GM19025 (cell line): ENCODE data around the gene MYCBPAP.

Experiments
- ATAC-seq: cut with Tn5 transposase; IDR thresholded peaks from one replicate; pipeline ENCODE4 v1.9.1; 2021; ENCODE audit warnings: mild to moderate bottlenecking, low read depth, moderate library complexity; ENCODE audit not compliant: unreplicated experiment

MYCBPAP gene

GRCh38 chr17:50507871-50508572 lies at the start of gene MYCBPAP:
Gene MYCBPAP (plus strand): TSS chr17:50508439. CDS start chr17:50508675, 236 bp downstream.
- ATAC-seq, result peak; percentile 36

DNA sequence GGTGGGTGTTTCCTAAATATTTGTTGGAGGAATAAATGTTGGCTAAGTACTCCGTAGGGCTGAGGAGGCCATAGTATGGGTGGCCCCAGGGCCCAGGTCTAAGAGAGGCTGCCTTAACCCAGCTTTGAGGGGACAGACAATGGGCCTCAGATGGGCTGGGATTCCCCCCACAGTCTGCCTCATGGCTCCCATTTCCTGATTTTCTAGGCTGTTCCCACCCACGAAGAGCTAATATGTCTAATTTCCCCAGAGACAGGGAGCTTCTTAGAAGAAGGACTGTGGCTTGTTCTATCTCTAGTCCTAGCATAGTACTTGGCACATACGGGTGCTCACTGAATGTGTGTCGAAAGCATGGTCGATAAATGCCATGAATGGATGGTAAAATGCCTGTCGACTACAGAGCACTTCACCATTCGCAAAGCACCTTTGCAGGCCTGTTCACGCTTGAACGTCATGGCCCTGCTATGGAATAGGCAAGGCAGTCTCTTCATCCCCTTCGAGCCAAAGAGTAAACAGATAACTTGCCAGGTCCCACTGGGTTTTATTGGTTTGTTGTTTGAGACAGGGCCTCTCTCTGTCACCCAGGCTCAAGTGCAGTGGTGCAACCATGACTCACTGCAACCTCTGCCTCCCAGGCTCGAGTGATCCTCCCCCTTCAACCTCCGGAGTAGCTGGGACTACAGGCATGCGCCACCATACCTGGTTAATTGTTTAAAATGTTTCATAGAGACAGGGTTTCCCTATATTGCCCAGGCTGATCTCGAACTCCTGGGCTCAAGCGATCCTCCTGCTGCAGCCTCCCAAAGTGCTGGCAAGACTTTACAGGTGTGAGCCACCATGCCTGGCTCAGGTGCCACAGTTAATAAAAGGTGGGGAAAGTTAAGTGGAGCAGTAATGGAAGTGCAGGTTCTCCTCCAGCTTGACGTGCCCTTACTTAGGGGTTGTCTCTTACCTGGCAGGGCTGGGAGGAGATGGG lies 49.2 kb upstream of the MYCBPAP start:
- ATAC-seq, result no peak

- no peak for ATAC-seq
Observed at GRCh38 chr17:50459756-50460155, 48.5 kb upstream of the MYCBPAP start.

GRCh38 chr17:50460831-50461526 lies 47.3 kb upstream of the MYCBPAP start:
- ATAC-seq, result no peak

DNA sequence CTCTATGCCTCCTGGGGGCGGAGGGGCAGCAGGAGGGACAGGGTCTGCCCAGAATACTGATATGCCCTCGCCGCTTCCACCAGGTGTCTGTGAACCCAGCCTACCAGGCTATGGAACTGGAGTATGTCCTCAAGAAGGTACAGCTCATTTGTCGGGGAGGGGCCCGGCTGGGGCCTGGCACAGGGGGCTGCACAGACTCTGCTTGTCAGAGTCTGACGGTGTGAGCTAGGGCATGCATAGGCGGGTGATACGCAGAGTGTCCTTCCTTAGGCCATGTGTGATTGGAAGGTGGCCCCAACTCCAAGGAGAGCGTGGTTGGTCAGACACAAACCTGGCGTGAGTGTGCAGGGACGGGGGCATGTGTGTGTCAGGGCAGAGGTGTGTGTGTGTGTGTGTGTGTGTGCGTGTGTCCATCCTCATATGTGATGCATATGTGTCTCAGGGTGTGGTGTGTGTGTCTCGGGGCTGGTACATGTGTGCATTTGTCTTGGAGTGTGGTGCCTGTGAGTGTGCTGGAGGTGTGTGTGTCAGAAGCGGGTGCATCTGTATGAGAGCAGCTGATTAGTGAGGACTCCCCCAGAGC lies 46.6 kb upstream of the MYCBPAP start:
- no peak for ATAC-seq

GRCh38 chr17:50462446-50462845 lies 45.8 kb upstream of the MYCBPAP start:
- ATAC-seq, result no peak

DNA sequence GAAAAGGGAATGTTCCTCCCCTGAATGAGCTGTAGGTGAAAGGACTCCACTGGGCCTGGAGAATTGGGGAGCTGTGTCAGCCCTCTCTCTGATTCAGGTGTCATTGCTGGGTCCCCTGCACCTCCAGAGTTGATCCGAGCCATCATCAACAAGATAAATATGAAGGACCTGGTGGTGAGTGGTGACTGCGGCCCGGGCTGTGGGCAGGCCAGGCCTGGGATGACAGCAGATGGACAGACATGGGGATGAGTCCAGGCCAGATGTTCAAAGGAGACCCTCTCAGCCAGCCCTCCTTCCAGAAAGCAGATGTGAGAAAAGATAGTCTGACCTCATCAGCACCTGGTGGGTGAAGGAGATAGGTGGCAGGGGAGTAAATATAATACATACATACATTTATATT lies 44.1 kb upstream of the MYCBPAP start:
- ATAC-seq, result no peak

DNA sequence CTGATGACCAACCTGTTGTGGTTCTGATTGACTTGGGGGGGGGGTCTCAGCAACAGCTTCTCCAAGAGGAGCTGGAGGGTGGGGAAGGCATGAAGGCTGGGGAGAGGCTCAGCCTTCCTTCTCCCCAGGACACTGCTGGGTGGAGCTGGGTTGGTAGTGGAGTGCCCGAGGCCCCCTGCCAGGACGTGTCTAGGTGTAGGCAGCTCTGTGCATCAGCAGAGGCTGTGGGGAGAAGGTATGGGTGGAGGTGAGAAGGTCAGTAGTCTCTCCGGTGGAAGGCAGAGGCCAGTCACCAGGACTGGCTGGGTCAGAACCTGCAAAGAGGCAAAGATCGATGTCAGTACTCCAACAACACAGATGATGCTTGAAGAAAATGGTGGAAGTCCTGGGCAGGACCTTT lies 43.5 kb upstream of the MYCBPAP start:
- no peak for ATAC-seq

DNA sequence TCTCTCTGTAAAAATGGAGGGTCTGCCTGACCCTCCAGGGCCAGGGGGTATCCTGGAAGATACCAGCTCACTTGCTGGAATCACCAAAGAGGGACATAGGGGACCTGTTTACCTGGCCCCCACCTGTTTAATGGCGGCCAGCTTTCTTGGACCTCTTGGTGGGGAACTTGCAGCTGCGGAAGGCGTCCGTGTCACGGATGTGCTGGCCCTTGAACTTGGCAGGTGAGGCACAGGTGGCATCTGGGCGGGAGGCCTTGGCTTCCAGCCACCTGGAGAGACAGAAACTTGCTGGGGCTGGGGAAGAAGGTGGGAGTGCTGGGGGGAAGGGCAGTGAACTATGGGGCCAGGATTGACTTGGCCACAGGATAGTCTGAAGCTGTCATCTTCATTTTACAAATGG lies 43.1 kb upstream of the MYCBPAP start:
- ATAC-seq, result no peak

DNA sequence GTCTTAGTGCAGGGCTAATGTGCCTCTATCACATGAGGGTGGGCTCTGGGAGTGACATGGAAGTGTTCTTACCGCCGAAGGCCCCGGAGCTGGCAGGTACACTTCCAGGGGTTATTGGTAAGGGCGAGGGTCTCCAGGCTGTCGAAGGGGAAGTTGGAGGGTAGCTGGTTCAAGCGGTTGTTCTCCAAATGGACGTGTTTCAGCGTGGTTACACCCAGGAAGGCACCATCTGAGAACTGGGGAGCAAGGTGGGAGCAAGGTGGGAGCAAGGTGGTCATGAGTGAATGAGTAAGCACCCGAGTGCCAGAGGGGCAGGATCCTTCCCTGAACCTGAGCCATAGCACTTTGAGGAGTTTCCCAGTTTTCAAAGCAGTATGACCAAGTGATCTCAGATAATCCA lies 42.6 kb upstream of the MYCBPAP start:
- ATAC-seq, result no peak

DNA sequence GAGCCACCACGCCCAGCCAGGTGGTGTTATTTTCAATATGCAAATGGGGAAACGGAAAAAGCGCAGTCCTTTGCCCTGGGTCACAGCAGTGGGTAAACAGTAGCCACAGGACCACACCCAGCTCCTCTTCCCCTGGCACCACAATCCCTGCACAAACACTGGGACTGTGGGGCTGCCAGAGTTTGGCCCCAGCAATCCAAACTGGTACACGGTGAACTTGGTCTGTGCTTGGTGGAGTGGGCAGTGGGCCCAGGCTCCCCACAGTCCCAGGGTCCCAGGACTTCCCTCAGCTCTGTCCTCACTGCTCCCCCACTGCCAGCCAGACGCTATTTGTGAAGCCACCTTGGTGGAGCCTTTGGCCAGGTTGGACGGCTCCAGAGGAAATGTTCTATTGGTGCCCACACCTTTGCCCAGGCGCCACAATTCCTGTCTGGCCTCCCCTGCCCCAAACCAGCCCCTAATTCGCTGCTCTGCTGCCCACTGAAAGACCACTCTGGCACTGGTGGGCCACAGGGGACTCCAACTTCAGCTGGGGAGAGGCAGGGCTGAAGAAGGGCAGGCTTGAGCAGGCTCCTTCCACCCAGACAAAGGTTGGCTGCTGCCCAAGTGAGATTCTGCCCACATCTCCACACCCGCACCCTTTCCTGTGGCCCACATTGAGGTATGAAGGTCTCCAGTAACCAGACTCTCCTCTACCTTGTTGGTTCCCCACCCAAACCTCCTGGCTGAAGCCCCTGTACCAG lies 41.7 kb upstream of the MYCBPAP start:
- ATAC-seq, result no peak

- no peak for ATAC-seq
Observed at GRCh38 chr17:50467114-50467854, 41.0 kb upstream of the MYCBPAP start.

DNA sequence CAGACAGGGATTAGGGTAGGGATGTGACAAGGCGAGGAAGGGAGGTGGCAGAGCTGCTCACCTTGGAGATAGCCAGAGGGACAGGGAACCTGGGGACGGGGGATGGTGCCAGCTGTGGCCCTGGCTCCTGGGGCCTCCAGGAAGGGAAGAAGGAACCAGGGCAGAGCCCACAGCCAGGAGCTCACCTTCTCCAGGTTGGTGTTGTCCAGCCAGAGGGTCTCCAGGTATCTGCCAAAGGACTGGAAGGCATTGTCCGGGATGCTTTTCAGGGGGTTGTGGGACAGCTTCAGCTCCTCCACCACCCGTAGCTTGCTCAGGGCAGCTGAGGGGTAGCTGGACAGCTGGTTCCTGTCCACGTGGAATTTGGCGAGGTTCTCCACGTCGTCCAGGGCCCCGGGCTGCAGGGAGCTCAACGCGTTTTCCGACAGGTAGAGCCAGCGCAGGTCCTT lies 40.4 kb upstream of the MYCBPAP start:
- ATAC-seq, result no peak

- no peak for ATAC-seq
Observed at GRCh38 chr17:50468304-50469207, 39.7 kb upstream of the MYCBPAP start, which contains the start of gene CHAD. Gene CHAD (minus strand): TSS chr17:50468880. CDS start chr17:50468813, 67 bp downstream.

DNA sequence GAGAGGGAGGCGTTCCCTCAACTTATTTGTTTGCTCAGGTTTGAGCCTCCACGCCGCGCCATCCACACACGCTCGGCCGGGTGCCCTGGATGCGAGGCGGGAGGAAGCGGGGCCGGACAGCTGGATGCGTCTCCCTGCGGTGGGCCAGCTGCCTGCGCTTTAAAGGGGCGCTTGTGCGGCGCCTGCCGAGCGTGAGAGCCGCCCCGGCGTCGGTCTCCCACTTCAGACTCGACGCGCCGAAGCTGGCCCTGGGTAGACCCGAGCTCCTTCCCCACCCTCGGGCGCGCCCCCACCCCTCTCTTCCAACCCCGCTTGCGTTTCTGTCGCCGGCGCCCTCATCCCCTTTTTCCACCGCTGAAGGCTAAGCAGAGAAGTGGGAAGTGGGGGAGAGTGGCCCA lies 39.0 kb upstream of the MYCBPAP start:
- no peak for ATAC-seq

GRCh38 chr17:50469671-50470305 lies 38.5 kb upstream of the MYCBPAP start:
- ATAC-seq, result no peak

DNA sequence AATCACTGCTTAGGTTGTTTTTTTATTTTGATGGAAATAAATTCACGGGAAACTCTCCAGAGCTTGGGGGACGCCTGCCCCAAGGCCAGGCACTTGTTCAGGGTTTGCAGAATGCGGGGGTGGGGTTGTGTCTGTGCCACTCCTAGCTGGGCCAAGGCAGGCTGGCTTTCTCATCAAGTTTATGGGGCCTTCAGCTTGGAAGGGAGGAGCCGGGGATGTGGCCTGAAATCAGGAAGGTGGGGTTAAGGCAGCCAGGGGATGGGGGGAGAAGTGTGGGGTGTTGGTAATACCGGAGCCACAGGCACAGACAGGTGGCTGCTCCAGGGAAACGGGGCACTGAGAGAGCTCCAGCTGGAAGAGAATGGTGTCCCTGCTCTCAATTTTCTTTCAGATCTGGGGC lies 37.8 kb upstream of the MYCBPAP start:
- no peak for ATAC-seq
